Heart left ventricle (tissue), 16 donors: Measurements from ENCODE around the gene FSD1. TPM values are rescaled to one million over a fixed set of nuclear protein-coding genes. Genes with fewer than 3 reads are reported as not detected.
A peak's percentile ranks its signal among the peaks of the same experiment; 100 is the strongest.

Experiments used
- ATAC-seq, 4 donors: fragments of 200-7000 bp; cut with Tn5 transposase; one replicate each; pipeline ENCODE4 v1.9.1; 2020 to 2022; ENCODE audit warnings: moderate library complexity in 4 of 4, mild to moderate bottlenecking in 3 of 4, moderate number of reproducible peaks in 1 of 4
- DNase-seq, 5 donors: peaks; one replicate each; pipeline ENCODE4 v3.0.0-alpha.2; 2020
- H3K27ac ChIP-seq, 12 donors: fragments of 200-600 bp; sonication (generic) in 4 of 12; one replicate each; pipeline versions ENCODE4 v1.5.0 to v1.8.0; 2016 to 2022; ENCODE audit warnings: mild to moderate bottlenecking in 2 of 12
- H3K27me3 ChIP-seq, 9 donors: fragments of 200-600 bp; sonication (generic) in 2 of 9; one replicate each; pipeline versions ENCODE4 v1.5.1 to v1.8.0; 2016 to 2022; ENCODE audit warnings: mild to moderate bottlenecking in 3 of 9
- H3K36me3 ChIP-seq, 9 donors: fragments of 200-600 bp; sonication (generic) in 2 of 9; one replicate each; pipeline versions ENCODE4 v1.5.0 to v1.8.0; 2018 to 2022; ENCODE audit warnings: mild to moderate bottlenecking in 2 of 9
- H3K4me1 ChIP-seq, 12 donors: fragments of 200-600 bp; sonication (generic) in 4 of 12; one replicate each; pipeline versions ENCODE4 v1.5.0 to v1.8.0; 2016 to 2022; ENCODE audit warnings: mild to moderate bottlenecking in 3 of 12
- H3K4me3 ChIP-seq, 12 donors: fragments of 200-600 bp; sonication (generic) in 4 of 12; one replicate each; pipeline versions ENCODE4 v1.5.0 to v1.8.0; 2017 to 2022; ENCODE audit warnings: mild to moderate bottlenecking in 9 of 12, moderate library complexity in 4 of 12
- H3K9me3 ChIP-seq, 12 donors: fragments of 200-600 bp; sonication (generic) in 4 of 12; one replicate each; pipeline versions ENCODE4 v1.5.0 to v1.8.0; 2016 to 2022; ENCODE audit warnings: mild to moderate bottlenecking in 1 of 12
- POLR2A ChIP-seq, 2 donors: fragments of 450-650 bp; IDR thresholded peaks; one replicate each; pipeline ENCODE4 v1.6.1; 2017; ENCODE audit warnings: antibody characterized with exemption in 2 of 2, mild to moderate bottlenecking in 2 of 2, moderate library complexity in 2 of 2
- WGBS, 4 donors: extraction: QIAGEN DNeasy Blood & Tissue Kit in 2 of 4; methylation state at CpG; one replicate each; pipeline versions ENCODE4 v1.1.5 to v1.1.7; 2013 to 2018; 5-methylcytosine and 5-hydroxymethylcytosine counted together
- intact Hi-C, 10 donors: fragments of 100-400 bp; cut with DNase I; formaldehyde crosslinking; loops; one replicate each; pipeline versions ENCODE4 v1.11.1 to v1.14.2; 2022
- polyA plus RNA-seq, 2 donors: library from polyadenylated mRNA; stranded (reverse); fragments of 200-250 nt; gene quantifications; one replicate each; pipeline ENCODE4 v1.2.3, GENCODE V29; 2013
- total RNA-seq, 9 donors: library from RNA; depleted of rRNA in 2 of 9; stranded (reverse); fragments of >200 nt in 2 of 9; fragmentation: NEBNext Ultra II Directional in 3 of 9; extraction: Animal tissue kit (Norgen Biotek cat#: 25700) in 3 of 9; gene quantifications; one replicate each; pipeline versions ENCODE4 v1.1.0 to v1.2.4, GENCODE V29; 2016 to 2023
- TF ChIP-seq, protein P1 (sequence below), 12 donors: fragments of 200-600 bp; sonication (generic) in 4 of 12; IDR thresholded peaks; one replicate each; pipeline versions ENCODE4 v1.5.0 to v1.8.0; 2018 to 2022; ENCODE audit warnings: antibody characterized with exemption in 12 of 12, mild to moderate bottlenecking in 5 of 12
- donor health status: ischemic (EF 13 %, LVEDD 7.1; RV severe dilation, severe dysfunction).
- donor health status: healthy with polysubstance abuse.
- donor health status: DM: no; HTN: yes; CAD: no.
- donor health status: DM: no; HTN: no; CAD: no.
- donor health status: ischemic (EF 25% LVEDD 6.9; RV normal size, moderate dysfunction).
- donor health status: ischemic (EF 25% LVEDD 5.7; RV mildly dilated, moderate dysfunction).
- donor health status: healthy.
- donor health status: DM: yes; HTN: yes; CAD: no.
- donor health status: ischemic (EF 35%, LVEDD 5.7; RV mildly dilated, moderate dysfunction).
- donor health status: nonischemic (EF 11% LVEDD 7.7; RV severe dilation, severe dysfunction).
- donor health status: DM: yes; HTN: yes; CAD: no.
- donor health status: PGD.
- donor health status: ischemic (EF 29% LVEDD 5.4; RV normal size, mild dysfunction).
- donor health status: nonischemic (EF 23%, LVEDD 6.1; RV moderate dilation, normal function).

FSD1 gene
- total and polyA plus RNA-seq, 11 donors = 0.04 to 1.2 TPM; not detected in 9

GRCh38 chr19:4278419-4279266, 25.8 kb upstream of the FSD1 start, which contains the start of gene SHD:
Gene SHD (plus strand): TSS chr19:4279266. CDS start chr19:4280064, 798 bp downstream.
- Histone ChIP-seq H3K4me3 (peak within 1 kb of the TSS; percentile 5 to 51 (median 38)), H3K27ac (no peak within 1 kb of the TSS), H3K36me3 (no peaks in the 10 kb centered on the region), H3K27me3 (peaks cover 14 to 54% (median 33%) of the 10 kb centered on the region in 9 donors), H3K4me1 (peaks cover 0 to 22% (median 9%) of the 10 kb centered on the region in 12 donors), H3K9me3 (no peaks in the 10 kb centered on the region)
- DNase-seq (no peak), ATAC-seq (no peak)
- WGBS, 4 donors = 3 to 5% (median 4%) methylated on average over 29 to 42 of the region's 44 CpGs
- TF ChIP-seq, protein P1, sequence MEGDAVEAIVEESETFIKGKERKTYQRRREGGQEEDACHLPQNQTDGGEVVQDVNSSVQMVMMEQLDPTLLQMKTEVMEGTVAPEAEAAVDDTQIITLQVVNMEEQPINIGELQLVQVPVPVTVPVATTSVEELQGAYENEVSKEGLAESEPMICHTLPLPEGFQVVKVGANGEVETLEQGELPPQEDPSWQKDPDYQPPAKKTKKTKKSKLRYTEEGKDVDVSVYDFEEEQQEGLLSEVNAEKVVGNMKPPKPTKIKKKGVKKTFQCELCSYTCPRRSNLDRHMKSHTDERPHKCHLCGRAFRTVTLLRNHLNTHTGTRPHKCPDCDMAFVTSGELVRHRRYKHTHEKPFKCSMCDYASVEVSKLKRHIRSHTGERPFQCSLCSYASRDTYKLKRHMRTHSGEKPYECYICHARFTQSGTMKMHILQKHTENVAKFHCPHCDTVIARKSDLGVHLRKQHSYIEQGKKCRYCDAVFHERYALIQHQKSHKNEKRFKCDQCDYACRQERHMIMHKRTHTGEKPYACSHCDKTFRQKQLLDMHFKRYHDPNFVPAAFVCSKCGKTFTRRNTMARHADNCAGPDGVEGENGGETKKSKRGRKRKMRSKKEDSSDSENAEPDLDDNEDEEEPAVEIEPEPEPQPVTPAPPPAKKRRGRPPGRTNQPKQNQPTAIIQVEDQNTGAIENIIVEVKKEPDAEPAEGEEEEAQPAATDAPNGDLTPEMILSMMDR (IDR thresholded peaks at IDR 0.05) = no peak
- TF ChIP-seq POLR2A (IDR thresholded peaks at IDR 0.05) = no peak
- intact Hi-C loops = loop anchor here in 2 of 10 donors (10.0 kb wide), 1 partner anchor 246 kb away; no protein-coding TSS in a partner anchor

- no peaks in the 10 kb centered on the region for H3K9me3 ChIP-seq
- DNase-seq (no peak), ATAC-seq (no peak)
- H3K36me3 ChIP-seq = no peaks in the 10 kb centered on the region
- H3K27me3 ChIP-seq = peaks cover 14 to 54% (median 33%) of the 10 kb centered on the region in 9 donors
- WGBS, 4 donors = 1 to 2% (median 1%) methylated on average over 21 to 30 of the region's 30 CpGs
- H3K27ac ChIP-seq = no peak overlapping the region
- intact Hi-C loops = loop anchor here in 2 of 10 donors (10.0 kb wide), 1 partner anchor 246 kb away; no protein-coding TSS in a partner anchor
- TF ChIP-seq POLR2A (IDR thresholded peaks at IDR 0.05) = no peak
- TF ChIP-seq, protein P1 (IDR thresholded peaks at IDR 0.05) = no peak
- H3K4me3 ChIP-seq = peak overlapping the region; percentile 3 to 51 (median 38)
- peaks cover 0 to 22% (median 9%) of the 10 kb centered on the region in 12 donors for H3K4me1 ChIP-seq
Observed at GRCh38 chr19:4279267-4279529, 25.2 kb upstream of the FSD1 start.

DNA sequence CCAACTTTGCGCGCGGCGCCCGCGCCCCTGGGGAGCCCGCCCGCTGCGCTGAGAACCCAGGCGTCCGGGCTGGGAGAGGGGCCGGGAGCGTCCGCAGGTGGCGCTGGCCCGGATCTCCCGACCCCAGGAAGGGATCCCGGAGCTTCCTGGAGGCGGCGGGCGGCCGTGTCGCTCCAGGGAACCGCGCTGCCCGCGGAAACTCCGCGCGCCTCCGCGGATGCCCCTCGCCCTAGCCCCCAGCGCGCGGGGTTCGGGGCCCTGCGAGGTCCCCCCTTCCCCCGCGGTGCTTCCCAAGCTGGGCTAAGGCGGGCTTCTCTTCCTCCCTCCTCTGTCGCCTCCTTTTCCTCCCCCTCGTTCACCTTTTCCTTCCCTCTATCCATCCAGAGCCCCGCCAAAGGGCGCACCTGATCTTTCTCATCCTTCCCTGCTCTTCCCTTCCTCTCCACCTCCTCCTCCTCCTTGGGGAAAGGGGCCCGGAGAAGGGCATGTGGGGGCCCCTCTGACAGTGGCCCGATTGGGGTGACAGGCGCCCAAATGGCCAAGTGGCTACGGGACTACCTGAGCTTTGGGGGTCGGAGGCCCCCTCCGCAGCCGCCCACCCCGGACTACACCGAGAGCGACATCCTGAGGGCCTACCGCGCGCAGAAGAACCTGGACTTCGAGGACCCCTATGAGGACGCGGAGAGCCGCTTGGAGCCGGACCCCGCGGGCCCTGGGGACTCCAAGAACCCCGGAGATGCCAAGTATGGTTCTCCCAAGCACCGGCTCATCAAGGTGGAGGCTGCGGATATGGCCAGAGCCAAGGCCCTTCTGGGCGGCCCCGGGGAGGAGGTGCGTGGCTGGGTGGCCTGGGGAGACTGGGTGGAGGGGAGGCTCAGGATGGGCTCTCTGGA, 24.6 kb upstream of the FSD1 start:
- no peaks in the 10 kb centered on the region for H3K36me3 ChIP-seq
- intact Hi-C loops = loop anchor here in 2 of 10 donors (10.0 kb wide), 1 partner anchor 245 kb away; no protein-coding TSS in a partner anchor
- peak overlapping the region; percentile 5 to 51 (median 38) for H3K4me3 ChIP-seq
- H3K4me1 ChIP-seq = peaks cover 0 to 22% (median 9%) of the 10 kb centered on the region in 12 donors
- no peak overlapping the region for H3K27ac ChIP-seq
- no peak for TF ChIP-seq POLR2A (IDR thresholded peaks at IDR 0.05)
- TF ChIP-seq, protein P1 (IDR thresholded peaks at IDR 0.05) = no peak
- peaks cover 14 to 58% (median 33%) of the 10 kb centered on the region in 9 donors for H3K27me3 ChIP-seq
- no peak for DNase-seq
- ATAC-seq = no peak
- no peaks in the 10 kb centered on the region for H3K9me3 ChIP-seq
- 3 to 4% (median 3%) methylated on average over 54 to 71 of the region's 71 CpGs for WGBS, 4 donors
